ENCODE measurements around the gene NHLRC2. TPM values are rescaled to one million over a fixed set of nuclear protein-coding genes. Genes with fewer than 3 reads are reported as not detected.

The NHLRC2 gene
- total and polyA plus RNA-seq, 2 donors (not counting 1 experiment from before 2014, with no cell fraction given) = 5.7 to 59.8 TPM

DNA sequence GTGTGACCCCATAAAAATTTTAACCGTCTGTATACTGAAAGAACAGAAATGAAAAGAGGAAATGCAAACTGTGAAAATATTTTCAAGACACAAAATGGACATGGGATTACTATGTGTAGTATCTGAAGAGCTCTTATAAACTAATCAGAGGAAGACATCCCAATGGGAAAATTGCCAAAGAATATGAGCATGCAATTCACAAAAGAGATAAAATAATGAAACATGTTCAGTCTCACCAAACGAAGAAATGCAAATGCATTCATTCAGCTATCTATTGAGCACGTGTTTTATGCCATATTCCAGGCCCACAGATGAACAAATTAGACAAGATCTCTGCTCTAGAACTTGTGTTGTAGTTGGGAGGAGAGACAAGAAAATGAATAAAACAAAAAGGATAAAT is 63.2 kb downstream of the NHLRC2 start:
- Histone ChIP-seq H3K4me3 (ENCODE audit: control extremely low read depth in 1 of 5, extremely low read depth in 1 of 5, insufficient read depth in 1 of 5, low read depth in 2 of 5, low read length in 4 of 5) (no peak overlapping the region), H2AFZ (ENCODE audit: insufficient read depth, low read depth, low read length, poor library complexity, severe bottlenecking) (no peak overlapping the region), H3K9ac (ENCODE audit: low read length) (no peak overlapping the region), H3K27ac (ENCODE audit: low read length in 2 of 2) (no peak overlapping the region), H4K20me1 (ENCODE audit: control insufficient read depth, insufficient read depth, low read length, poor library complexity, severe bottlenecking) (no peaks in the 10 kb centered on the region), H3K79me2 (ENCODE audit: control insufficient read depth, insufficient read depth, low read length) (no peaks in the 10 kb centered on the region), H3K4me2 (replicated peaks; ENCODE audit: low read depth, low read length, poor library complexity, severe bottlenecking) (no peak overlapping the region), H3K27me3 (replicated peaks in 1 of 4; ENCODE audit: control extremely low read depth in 1 of 4, control insufficient read depth in 3 of 4, insufficient read depth in 4 of 4, low read length in 3 of 4) (no peaks in the 10 kb centered on the region), H3K9me3 (ENCODE audit: control extremely low read depth in 1 of 3, control insufficient read depth in 2 of 3, insufficient read depth in 1 of 3, low read length in 2 of 3) (no peaks in the 10 kb centered on the region), H3K4me1 (ENCODE audit: control insufficient read depth in 2 of 2, insufficient read depth in 2 of 2, low read length in 2 of 2) (no peaks in the 10 kb centered on the region), H3K36me3 (replicated peaks in 1 of 2; ENCODE audit: control extremely low read depth in 1 of 2, control insufficient read depth in 1 of 2, extremely low read depth in 1 of 2, insufficient read depth in 2 of 2, low read length in 1 of 2) (no peaks in the 10 kb centered on the region)
- DNase-seq (no peak), ATAC-seq (ENCODE audit: low read depth) (no peak)
- no CpG with 5 or more reads among the region's 3 CpGs for WGBS (ENCODE audit: insufficient coverage)
- Mint-ChIP-seq H3K9me3 (ENCODE audit: insufficient read depth) (peaks cover 3% of the 10 kb centered on the region), H3K4me3 (no peak overlapping the region), H3K27me3 (no peaks in the 10 kb centered on the region), H3K4me1 (no peaks in the 10 kb centered on the region), H3K27ac (no peak overlapping the region)
- intact Hi-C loops (cut with micrococcal nuclease) = no loop called here
- POLR2A ChIA-PET = no interaction called here
- CTCF ChIA-PET = no interaction called here
- TF ChIP-seq, protein P1, sequence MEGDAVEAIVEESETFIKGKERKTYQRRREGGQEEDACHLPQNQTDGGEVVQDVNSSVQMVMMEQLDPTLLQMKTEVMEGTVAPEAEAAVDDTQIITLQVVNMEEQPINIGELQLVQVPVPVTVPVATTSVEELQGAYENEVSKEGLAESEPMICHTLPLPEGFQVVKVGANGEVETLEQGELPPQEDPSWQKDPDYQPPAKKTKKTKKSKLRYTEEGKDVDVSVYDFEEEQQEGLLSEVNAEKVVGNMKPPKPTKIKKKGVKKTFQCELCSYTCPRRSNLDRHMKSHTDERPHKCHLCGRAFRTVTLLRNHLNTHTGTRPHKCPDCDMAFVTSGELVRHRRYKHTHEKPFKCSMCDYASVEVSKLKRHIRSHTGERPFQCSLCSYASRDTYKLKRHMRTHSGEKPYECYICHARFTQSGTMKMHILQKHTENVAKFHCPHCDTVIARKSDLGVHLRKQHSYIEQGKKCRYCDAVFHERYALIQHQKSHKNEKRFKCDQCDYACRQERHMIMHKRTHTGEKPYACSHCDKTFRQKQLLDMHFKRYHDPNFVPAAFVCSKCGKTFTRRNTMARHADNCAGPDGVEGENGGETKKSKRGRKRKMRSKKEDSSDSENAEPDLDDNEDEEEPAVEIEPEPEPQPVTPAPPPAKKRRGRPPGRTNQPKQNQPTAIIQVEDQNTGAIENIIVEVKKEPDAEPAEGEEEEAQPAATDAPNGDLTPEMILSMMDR (IDR thresholded peaks at IDR 0.05) = no peak
- TF ChIP-seq EZH2 (IDR thresholded peaks at IDR 0.05; ENCODE audit: borderline replicate concordance, insufficient read depth, low read depth, low read length, poor library complexity, severe bottlenecking) = no peak

DNA sequence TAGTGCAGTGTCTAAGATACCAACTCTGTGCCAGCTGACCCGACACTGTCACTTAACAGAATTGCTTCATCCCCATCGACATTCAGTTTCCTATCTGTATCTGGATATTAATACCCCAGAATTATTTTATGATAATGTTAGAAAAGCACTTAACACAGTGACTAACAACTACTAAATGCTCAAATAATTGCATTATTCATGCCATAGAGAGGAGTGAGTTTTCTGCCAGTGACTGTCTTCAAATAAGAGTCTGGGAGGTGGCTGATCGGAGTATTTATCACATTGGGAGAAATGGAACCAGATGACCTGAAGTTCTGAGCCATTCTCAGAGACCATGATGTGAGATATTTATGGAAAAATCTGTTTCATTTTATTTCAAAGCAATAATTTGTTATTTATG is 65.7 kb downstream of the NHLRC2 start:
- no peak for TF ChIP-seq EZH2 (IDR thresholded peaks at IDR 0.05; ENCODE audit: borderline replicate concordance, insufficient read depth, low read depth, low read length, poor library complexity, severe bottlenecking)
- TF ChIP-seq, protein P1 (IDR thresholded peaks at IDR 0.05) = no peak
- Histone ChIP-seq H2AFZ (ENCODE audit: insufficient read depth, low read depth, low read length, poor library complexity, severe bottlenecking) (no peak overlapping the region), H3K4me3 (ENCODE audit: control extremely low read depth in 1 of 5, extremely low read depth in 1 of 5, insufficient read depth in 1 of 5, low read depth in 2 of 5, low read length in 4 of 5) (no peak overlapping the region), H3K27me3 (replicated peaks in 1 of 4; ENCODE audit: control extremely low read depth in 1 of 4, control insufficient read depth in 3 of 4, insufficient read depth in 4 of 4, low read length in 3 of 4) (no peaks in the 10 kb centered on the region), H3K79me2 (ENCODE audit: control insufficient read depth, insufficient read depth, low read length) (no peaks in the 10 kb centered on the region), H3K9me3 (ENCODE audit: control extremely low read depth in 1 of 3, control insufficient read depth in 2 of 3, insufficient read depth in 1 of 3, low read length in 2 of 3) (peaks cover 0 to 4% (median 0%) of the 10 kb centered on the region in 3 donors), H3K4me2 (replicated peaks; ENCODE audit: low read depth, low read length, poor library complexity, severe bottlenecking) (no peak overlapping the region), H3K27ac (ENCODE audit: low read length in 2 of 2) (no peak overlapping the region), H3K4me1 (ENCODE audit: control insufficient read depth in 2 of 2, insufficient read depth in 2 of 2, low read length in 2 of 2) (no peaks in the 10 kb centered on the region), H3K9ac (ENCODE audit: low read length) (no peak overlapping the region), H3K36me3 (replicated peaks in 1 of 2; ENCODE audit: control extremely low read depth in 1 of 2, control insufficient read depth in 1 of 2, extremely low read depth in 1 of 2, insufficient read depth in 2 of 2, low read length in 1 of 2) (no peaks in the 10 kb centered on the region), H4K20me1 (ENCODE audit: control insufficient read depth, insufficient read depth, low read length, poor library complexity, severe bottlenecking) (no peaks in the 10 kb centered on the region)
- Mint-ChIP-seq H3K9me3 (ENCODE audit: insufficient read depth) (peaks cover 5% of the 10 kb centered on the region), H3K27me3 (peaks cover 8% of the 10 kb centered on the region), H3K4me3 (no peak overlapping the region), H3K4me1 (no peaks in the 10 kb centered on the region), H3K27ac (no peak overlapping the region)
- intact Hi-C loops (cut with micrococcal nuclease) = no loop called here
- ChIA-PET POLR2A (no interaction called here), CTCF (no interaction called here)
- no CpG with 5 or more reads among the region's 3 CpGs for WGBS (ENCODE audit: insufficient coverage)
- DNase-seq (no peak), ATAC-seq (ENCODE audit: low read depth) (no peak)

Measured in B cell (primary cell).